ENCODE data around the gene ATF7IP. TPM values are rescaled to one million over a fixed set of nuclear protein-coding genes. Genes with fewer than 3 reads are reported as not detected.

Gene ATF7IP
- total RNA-seq, 1 experiment from 2014 or later, result 13.3 TPM

Other genes with a start within 250 kb of the ATF7IP start
- not detected in 2 replicates for gene PLBD1, start 202.2 kb downstream of the ATF7IP start, total RNA-seq (2014; rRNA removed; shearing (Covaris generic))

Data from HT1080 (cell line).